Measurements from ENCODE around the gene ATP5MK.

Gene ATP5MK

DNA sequence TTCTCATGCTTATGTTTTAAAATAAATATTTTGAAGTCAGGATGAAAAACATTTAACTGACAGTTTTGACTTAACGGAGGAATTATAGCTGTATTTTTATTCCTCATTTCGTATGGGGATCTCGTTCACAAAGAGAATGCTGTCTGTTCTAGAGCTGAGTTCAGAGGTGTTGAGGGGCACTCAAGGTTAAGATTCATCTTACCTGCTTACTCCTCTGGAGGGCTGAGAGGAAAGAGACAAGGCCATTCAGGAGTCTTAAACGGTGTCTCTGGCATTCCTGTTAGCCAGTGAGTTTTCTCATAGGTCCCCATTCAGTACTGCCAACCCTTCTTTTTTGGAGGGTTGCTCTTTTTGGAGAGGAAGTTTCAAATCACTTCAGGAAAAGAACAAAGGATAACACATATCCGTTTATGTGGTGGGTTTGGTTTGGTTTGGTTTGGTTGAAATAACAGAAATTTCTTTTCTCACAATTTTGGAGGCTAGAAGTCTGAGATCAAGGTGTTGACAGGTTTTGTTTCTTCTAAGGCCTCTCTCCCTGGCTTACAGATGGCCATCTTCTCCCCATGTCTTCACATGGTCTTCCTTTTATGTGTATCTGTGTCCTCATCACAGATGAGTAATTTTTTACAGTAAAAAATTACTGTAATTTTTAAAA, 32.8 kb upstream of the ATP5MK start:
- H3K4me3 ChIP-seq (ENCODE audit: low read depth in 1 of 2, low read length in 2 of 2): no peak overlapping the region
- no peaks in the 10 kb centered on the region for H3K79me2 ChIP-seq (ENCODE audit: insufficient read depth, low read length)
- peak overlapping the region; percentile 42; the same call in 1 of the 2 replicates for H3K27ac ChIP-seq (ENCODE audit: low read length)
- peaks cover 87% of the 10 kb centered on the region for H3K36me3 ChIP-seq (ENCODE audit: insufficient read depth, low read length)
- peaks cover 21% of the 10 kb centered on the region for H3K4me1 ChIP-seq (ENCODE audit: insufficient read depth, low read length)
- no peak overlapping the region for H2AFZ ChIP-seq (ENCODE audit: low read depth, low read length)
- ATAC-seq (ENCODE audit: insufficient read depth, low read depth) (peak; percentile 68), DNase-seq (no peak)
- no peak overlapping the region for H3K9ac ChIP-seq (ENCODE audit: low read depth, low read length)
- H3K27me3 ChIP-seq (ENCODE audit: insufficient read depth, low read length, poor library complexity): no peaks in the 10 kb centered on the region
- peaks cover 3% of the 10 kb centered on the region; the same call in 1 of the 2 replicates for H4K20me1 ChIP-seq (ENCODE audit: insufficient read depth, low read length)
- TF ChIP-seq, protein P1, sequence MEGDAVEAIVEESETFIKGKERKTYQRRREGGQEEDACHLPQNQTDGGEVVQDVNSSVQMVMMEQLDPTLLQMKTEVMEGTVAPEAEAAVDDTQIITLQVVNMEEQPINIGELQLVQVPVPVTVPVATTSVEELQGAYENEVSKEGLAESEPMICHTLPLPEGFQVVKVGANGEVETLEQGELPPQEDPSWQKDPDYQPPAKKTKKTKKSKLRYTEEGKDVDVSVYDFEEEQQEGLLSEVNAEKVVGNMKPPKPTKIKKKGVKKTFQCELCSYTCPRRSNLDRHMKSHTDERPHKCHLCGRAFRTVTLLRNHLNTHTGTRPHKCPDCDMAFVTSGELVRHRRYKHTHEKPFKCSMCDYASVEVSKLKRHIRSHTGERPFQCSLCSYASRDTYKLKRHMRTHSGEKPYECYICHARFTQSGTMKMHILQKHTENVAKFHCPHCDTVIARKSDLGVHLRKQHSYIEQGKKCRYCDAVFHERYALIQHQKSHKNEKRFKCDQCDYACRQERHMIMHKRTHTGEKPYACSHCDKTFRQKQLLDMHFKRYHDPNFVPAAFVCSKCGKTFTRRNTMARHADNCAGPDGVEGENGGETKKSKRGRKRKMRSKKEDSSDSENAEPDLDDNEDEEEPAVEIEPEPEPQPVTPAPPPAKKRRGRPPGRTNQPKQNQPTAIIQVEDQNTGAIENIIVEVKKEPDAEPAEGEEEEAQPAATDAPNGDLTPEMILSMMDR (IDR thresholded peaks at IDR 0.05; ENCODE audit: borderline replicate concordance, extremely low read depth, low read length, poor library complexity, severe bottlenecking): no peak
- no peak for TF ChIP-seq EZH2 (IDR thresholded peaks at IDR 0.05; ENCODE audit: borderline replicate concordance, low read depth, low read length, severe bottlenecking)
- H3K9me3 ChIP-seq (ENCODE audit: insufficient read depth, low read length, severe bottlenecking): no peaks in the 10 kb centered on the region
- H3K4me2 ChIP-seq (ENCODE audit: insufficient read depth, low read length): no peak overlapping the region

DNA sequence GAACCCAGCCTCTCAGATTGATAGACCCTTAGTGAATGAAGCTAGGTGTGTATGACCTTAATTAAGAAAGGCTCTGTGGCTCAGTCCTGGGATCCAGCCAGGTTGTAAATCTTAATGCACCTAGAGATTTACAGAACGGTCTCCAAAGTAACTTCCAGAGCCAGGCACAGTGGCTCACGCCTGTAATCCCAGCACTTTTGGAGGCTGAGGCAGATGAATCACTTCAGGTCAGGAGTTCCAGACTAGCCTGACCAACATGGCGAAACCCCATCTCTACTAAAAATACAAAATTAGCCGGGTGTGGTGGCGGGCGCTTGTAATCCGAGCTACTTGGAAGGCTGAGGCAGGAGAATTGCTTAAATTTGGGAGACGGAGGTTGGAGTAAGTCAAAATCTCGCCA, 31.6 kb upstream of the ATP5MK start:
- peaks cover 88% of the 10 kb centered on the region for H3K36me3 ChIP-seq (ENCODE audit: insufficient read depth, low read length)
- H3K4me3 ChIP-seq (ENCODE audit: low read depth in 1 of 2, low read length in 2 of 2): no peak overlapping the region
- no peak for ATAC-seq (ENCODE audit: insufficient read depth, low read depth)
- no peak overlapping the region for H3K9ac ChIP-seq (ENCODE audit: low read depth, low read length)
- no peak overlapping the region for H3K4me2 ChIP-seq (ENCODE audit: insufficient read depth, low read length)
- H2AFZ ChIP-seq (ENCODE audit: low read depth, low read length): no peak overlapping the region
- no peaks in the 10 kb centered on the region for H3K27me3 ChIP-seq (ENCODE audit: insufficient read depth, low read length, poor library complexity)
- H3K9me3 ChIP-seq (ENCODE audit: insufficient read depth, low read length, severe bottlenecking): no peaks in the 10 kb centered on the region
- TF ChIP-seq EZH2 (IDR thresholded peaks at IDR 0.05; ENCODE audit: borderline replicate concordance, low read depth, low read length, severe bottlenecking): no peak
- TF ChIP-seq, protein P1 (IDR thresholded peaks at IDR 0.05; ENCODE audit: borderline replicate concordance, extremely low read depth, low read length, poor library complexity, severe bottlenecking): no peak
- H4K20me1 ChIP-seq (ENCODE audit: insufficient read depth, low read length): no peaks in the 10 kb centered on the region
- H3K4me1 ChIP-seq (ENCODE audit: insufficient read depth, low read length): peaks cover 21% of the 10 kb centered on the region
- no peak overlapping the region for H3K27ac ChIP-seq (ENCODE audit: low read length)
- no peaks in the 10 kb centered on the region for H3K79me2 ChIP-seq (ENCODE audit: insufficient read depth, low read length)
- no peak for DNase-seq

DNA sequence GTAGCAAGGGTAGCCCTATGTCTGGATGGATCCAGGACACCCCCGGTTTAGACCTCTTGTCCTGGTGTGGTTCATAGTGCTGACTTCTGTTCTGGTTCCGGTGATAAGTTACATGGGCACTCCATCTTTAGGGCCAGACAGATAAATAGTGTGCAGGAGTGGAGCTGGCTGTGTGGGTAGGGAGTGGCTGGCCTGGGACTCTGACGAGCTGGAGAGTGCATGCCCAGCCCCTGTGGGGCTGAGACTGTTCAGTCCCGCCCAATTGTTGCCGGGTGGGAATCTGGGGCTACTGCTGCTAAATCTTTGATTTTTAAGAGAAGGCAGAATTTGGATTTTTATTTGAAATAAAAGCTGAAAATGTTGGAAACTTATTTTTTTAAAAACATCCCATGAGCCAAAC, 27.5 kb upstream of the ATP5MK start:
- DNase-seq (no peak), ATAC-seq (ENCODE audit: insufficient read depth, low read depth) (no peak)
- H3K36me3 ChIP-seq (ENCODE audit: insufficient read depth, low read length): peaks cover 86% of the 10 kb centered on the region
- H3K4me3 ChIP-seq (ENCODE audit: low read depth in 1 of 2, low read length in 2 of 2): no peak overlapping the region
- no peak overlapping the region for H3K4me2 ChIP-seq (ENCODE audit: insufficient read depth, low read length)
- H3K9ac ChIP-seq (ENCODE audit: low read depth, low read length): no peak overlapping the region
- H2AFZ ChIP-seq (ENCODE audit: low read depth, low read length): no peak overlapping the region
- peaks cover 4% of the 10 kb centered on the region; the same call in 1 of the 2 replicates for H3K4me1 ChIP-seq (ENCODE audit: insufficient read depth, low read length)
- no peaks in the 10 kb centered on the region for H3K27me3 ChIP-seq (ENCODE audit: insufficient read depth, low read length, poor library complexity)
- no peak for TF ChIP-seq EZH2 (IDR thresholded peaks at IDR 0.05; ENCODE audit: borderline replicate concordance, low read depth, low read length, severe bottlenecking)
- TF ChIP-seq, protein P1 (IDR thresholded peaks at IDR 0.05; ENCODE audit: borderline replicate concordance, extremely low read depth, low read length, poor library complexity, severe bottlenecking): no peak
- no peaks in the 10 kb centered on the region; the same call in 1 of the 2 replicates for H4K20me1 ChIP-seq (ENCODE audit: insufficient read depth, low read length)
- H3K9me3 ChIP-seq (ENCODE audit: insufficient read depth, low read length, severe bottlenecking): no peaks in the 10 kb centered on the region
- H3K79me2 ChIP-seq (ENCODE audit: insufficient read depth, low read length): no peaks in the 10 kb centered on the region
- no peak overlapping the region for H3K27ac ChIP-seq (ENCODE audit: low read length)

Data from DND-41 (cell line).